H9 (cell line): ENCODE results near the gene ADGRD1. TPM values are rescaled to one million over a fixed set of nuclear protein-coding genes. Genes with fewer than 3 reads are reported as not detected.

Source experiments
- DNase-seq: peaks from one replicate; pipeline ENCODE4 v3.0.0-alpha.2; 2017
- H2AFZ ChIP-seq: one replicate; pipeline ENCODE4 v1.6.1; 2013; ENCODE audit warnings: mild to moderate bottlenecking, low read length, control low read depth, moderate library complexity
- H2AK5ac ChIP-seq: 2 replicates; pipeline ENCODE4 v1.6.1; 2013; ENCODE audit warnings: low read length, control low read depth, mixed read lengths; ENCODE audit not compliant: insufficient read length
- H2BK120ac ChIP-seq: one replicate; pipeline ENCODE4 v1.6.1; 2013; ENCODE audit warnings: low read depth, mild to moderate bottlenecking, low read length, control low read depth, inconsistent platforms; ENCODE audit not compliant: poor library complexity, severe bottlenecking
- H2BK12ac ChIP-seq: 2 replicates; pipeline ENCODE4 v1.6.1; 2013; ENCODE audit warnings: low read length, control low read depth, mixed read lengths, low read depth; ENCODE audit not compliant: insufficient read length
- H2BK15ac ChIP-seq: 2 replicates; pipeline ENCODE4 v1.6.1; 2013; ENCODE audit warnings: low read depth, low read length, control low read depth
- H2BK20ac ChIP-seq: one replicate; pipeline ENCODE4 v1.6.1; 2013; ENCODE audit warnings: low read depth, mild to moderate bottlenecking, low read length, control low read depth, inconsistent platforms; ENCODE audit not compliant: poor library complexity, severe bottlenecking
- H2BK5ac ChIP-seq: 2 replicates; pipeline ENCODE4 v1.6.1; 2013; ENCODE audit warnings: low read length, control low read depth, mixed read lengths; ENCODE audit not compliant: insufficient read length
- H3K14ac ChIP-seq: 2 replicates; pipeline ENCODE4 v1.6.1; 2013; ENCODE audit warnings: low read length, control low read depth; ENCODE audit not compliant: insufficient read depth
- H3K18ac ChIP-seq: 2 replicates; pipeline ENCODE4 v1.6.1; 2013; ENCODE audit warnings: low read depth, mild to moderate bottlenecking, mixed read lengths, low read length, control low read depth; ENCODE audit not compliant: insufficient read length
- H3K23ac ChIP-seq: 2 replicates; pipeline ENCODE4 v1.6.1; 2013; ENCODE audit warnings: low read length, control low read depth, mixed read lengths, low read depth; ENCODE audit not compliant: insufficient read length
- H3K23me2 ChIP-seq: 2 replicates; pipeline ENCODE4 v1.6.1; 2013; ENCODE audit warnings: low read depth, mild to moderate bottlenecking, mixed read lengths, low read length, control low read depth; ENCODE audit not compliant: insufficient read length, poor library complexity, severe bottlenecking
- H3K27ac ChIP-seq: 2 replicates; pipeline ENCODE4 v1.5.1; 2013; ENCODE audit warnings: low read length, control low read depth, mixed read lengths, low read depth; ENCODE audit not compliant: insufficient read length
- H3K27me3 ChIP-seq: 2 replicates; pipeline ENCODE4 v1.6.1; 2013; ENCODE audit warnings: low read length, control low read depth, inconsistent platforms; ENCODE audit not compliant: insufficient read depth
- H3K4ac ChIP-seq: 2 replicates; pipeline ENCODE4 v1.6.1; 2013; ENCODE audit warnings: low read depth, mild to moderate bottlenecking, control low read depth, inconsistent platforms, low read length, moderate library complexity
- H3K4me1 ChIP-seq: 2 replicates; pipeline ENCODE4 v1.6.1; 2013; ENCODE audit warnings: low read length, control low read depth, inconsistent platforms; ENCODE audit not compliant: insufficient read depth
- H3K4me2 ChIP-seq: 2 replicates; pipeline ENCODE4 v1.6.1; 2013; ENCODE audit warnings: low read length, control low read depth, mixed read lengths; ENCODE audit not compliant: insufficient read length, insufficient read depth
- H3K56ac ChIP-seq: 2 replicates; pipeline ENCODE4 v1.6.1; 2013; ENCODE audit warnings: low read depth, mild to moderate bottlenecking, mixed read lengths, low read length, control low read depth; ENCODE audit not compliant: insufficient read length
- H3K79me1 ChIP-seq: 2 replicates; pipeline ENCODE4 v1.6.1; 2013; ENCODE audit warnings: low read depth, mild to moderate bottlenecking, moderate library complexity, low read length, control low read depth, inconsistent platforms; ENCODE audit not compliant: insufficient read depth, poor library complexity, severe bottlenecking
- H3K79me2 ChIP-seq: 2 replicates; pipeline ENCODE4 v1.6.1; 2013; ENCODE audit warnings: low read length, control low read depth, inconsistent platforms; ENCODE audit not compliant: insufficient read depth
- H3K9ac ChIP-seq: 2 replicates; pipeline ENCODE4 v1.6.1; 2013; ENCODE audit warnings: low read length, control low read depth, mixed read lengths; ENCODE audit not compliant: insufficient read length; ENCODE audit errors: extremely low read depth
- H3K9me3 ChIP-seq: one replicate; pipeline ENCODE4 v1.6.1; 2013; ENCODE audit warnings: low read depth, low read length, inconsistent platforms; ENCODE audit not compliant: control insufficient read depth
- H3T11ph ChIP-seq: one replicate; pipeline ENCODE4 v1.6.1; 2013; ENCODE audit warnings: mild to moderate bottlenecking, low read length, control low read depth, inconsistent platforms
- H4K20me1 ChIP-seq: one replicate; pipeline ENCODE4 v1.6.1; 2013; ENCODE audit not compliant: control insufficient read depth, insufficient read length, insufficient read depth
- H4K5ac ChIP-seq: 2 replicates; pipeline ENCODE4 v1.6.1; 2013; ENCODE audit warnings: low read depth, mild to moderate bottlenecking, mixed read lengths, low read length, control low read depth; ENCODE audit not compliant: insufficient read length
- H4K8ac ChIP-seq: replicated peaks from 2 replicates; pipeline ENCODE4 v1.6.1; 2013; ENCODE audit warnings: low read length, control low read depth, mixed read lengths, low read depth; ENCODE audit not compliant: insufficient read length
- H4K91ac ChIP-seq: 2 replicates; pipeline ENCODE4 v1.6.1; 2013; ENCODE audit warnings: low read depth, mild to moderate bottlenecking, moderate library complexity, mixed read lengths, low read length, control low read depth; ENCODE audit not compliant: insufficient read length
- H3K27ac Mint-ChIP-seq, 3 experiments: 2 replicates in 2 of 3; 3 replicates in 1 of 3; pipeline ENCODE4 v1.8.0; 2020 to 2021; ENCODE audit warnings: mixed read lengths in 3 of 3, mild to moderate bottlenecking in 1 of 3, moderate library complexity in 1 of 3
- H3K27me3 Mint-ChIP-seq: 2 replicates; pipeline ENCODE4 v1.8.0; 2021; ENCODE audit warnings: low read depth, mild to moderate bottlenecking, moderate library complexity, mixed read lengths
- H3K36me3 Mint-ChIP-seq, 3 experiments: 2 replicates in 2 of 3; 3 replicates in 1 of 3; pipeline ENCODE4 v1.8.0; 2020 to 2021; ENCODE audit warnings: low read depth in 3 of 3, mixed read lengths in 3 of 3; ENCODE audit not compliant: insufficient read depth in 1 of 3
- H3K4me1 Mint-ChIP-seq, 2 experiments: 2 replicates each; pipeline ENCODE4 v1.8.0; 2020; ENCODE audit warnings: mixed read lengths in 2 of 2
- H3K4me3 Mint-ChIP-seq, 2 experiments: 2 replicates in 1 of 2; 3 replicates in 1 of 2; pipeline ENCODE4 v1.8.0; 2020 to 2021; ENCODE audit warnings: mild to moderate bottlenecking in 2 of 2, mixed read lengths in 2 of 2, moderate library complexity in 1 of 2
- H3K9me3 Mint-ChIP-seq, 2 experiments: 2 replicates in 1 of 2; 3 replicates in 1 of 2; pipeline ENCODE4 v1.8.0; 2020; ENCODE audit warnings: mild to moderate bottlenecking in 2 of 2, mixed read lengths in 2 of 2, moderate library complexity in 1 of 2
- CTCF ChIP-seq: fragments of 200-600 bp; sonication (generic); conservative IDR thresholded peaks from 3 replicates; pipeline ENCODE4 v1.8.0; 2021; ENCODE audit warnings: antibody characterized with exemption, mild to moderate bottlenecking
- WGBS: extraction: QIAGEN DNeasy Blood & Tissue Kit; methylation state at CpG from one replicate; pipeline ENCODE4 v1.1.7; 2013; ENCODE audit warnings: missing lambda C conversion rate, low lambda C conversion rate, mixed read lengths; ENCODE audit not compliant: insufficient read length; ENCODE audit errors: extremely low coverage; 5-methylcytosine and 5-hydroxymethylcytosine counted together
- total RNA-seq: library from RNA; stranded (reverse); gene quantifications from 2 replicates; pipeline ENCODE4 v1.2.1, GENCODE V29; 2021

The ADGRD1 gene
- total RNA-seq, 1 experiment from 2014 or later = 0.52 TPM

GRCh38 chr12:131108177-131108955 lies 154.7 kb downstream of the ADGRD1 start:
- H2BK5ac ChIP-seq = no peak overlapping the region
- no peak overlapping the region for H3K14ac ChIP-seq
- no CpG with 5 or more reads among the region's 10 CpGs for WGBS
- no peak for DNase-seq
- no peak overlapping the region for H3K9ac ChIP-seq
- H3K4me1 ChIP-seq = no peaks in the 10 kb centered on the region
- H2BK20ac ChIP-seq = no peak overlapping the region
- peaks cover 2 to 7% of the 10 kb centered on the region in 2 experiments for H3K4me1 Mint-ChIP-seq
- H4K20me1 ChIP-seq = no peaks in the 10 kb centered on the region
- H2BK120ac ChIP-seq = no peak overlapping the region
- no peaks in the 10 kb centered on the region for H3K23me2 ChIP-seq
- H3K4me3 Mint-ChIP-seq = no peak overlapping the region
- H3K36me3 Mint-ChIP-seq = no peaks in the 10 kb centered on the region; a peak in 1 of 7 replicates
- no peak overlapping the region for H3K4me2 ChIP-seq
- H2BK12ac ChIP-seq = no peak overlapping the region
- no peak overlapping the region for H3K56ac ChIP-seq
- H3K18ac ChIP-seq = no peak overlapping the region
- no peaks in the 10 kb centered on the region for H3K27me3 ChIP-seq
- no peak overlapping the region for H2AK5ac ChIP-seq
- no peaks in the 10 kb centered on the region for H3K9me3 ChIP-seq
- no peak overlapping the region for H4K91ac ChIP-seq
- no peak overlapping the region for H2AFZ ChIP-seq
- H3K23ac ChIP-seq = no peak overlapping the region
- no peaks in the 10 kb centered on the region for H3K79me2 ChIP-seq
- no peak overlapping the region for H3K27ac Mint-ChIP-seq
- H3K79me1 ChIP-seq = no peaks in the 10 kb centered on the region
- H3K27me3 Mint-ChIP-seq = peaks cover 24% of the 10 kb centered on the region
- H2BK15ac ChIP-seq = no peak overlapping the region
- no peak overlapping the region for H3T11ph ChIP-seq
- H4K5ac ChIP-seq = no peak overlapping the region
- TF ChIP-seq CTCF = no peak
- H3K4ac ChIP-seq = no peak overlapping the region
- H4K8ac ChIP-seq = no peak overlapping the region
- no peaks in the 10 kb centered on the region for H3K9me3 Mint-ChIP-seq
- H3K27ac ChIP-seq = no peak overlapping the region
